Measurements from ENCODE around the gene CNTNAP4. TPM values are rescaled to one million over a fixed set of nuclear protein-coding genes. Genes with fewer than 3 reads are reported as not detected.

The CNTNAP4 gene
- total RNA-seq, 6 experiments from 2014 or later = not detected

DNA sequence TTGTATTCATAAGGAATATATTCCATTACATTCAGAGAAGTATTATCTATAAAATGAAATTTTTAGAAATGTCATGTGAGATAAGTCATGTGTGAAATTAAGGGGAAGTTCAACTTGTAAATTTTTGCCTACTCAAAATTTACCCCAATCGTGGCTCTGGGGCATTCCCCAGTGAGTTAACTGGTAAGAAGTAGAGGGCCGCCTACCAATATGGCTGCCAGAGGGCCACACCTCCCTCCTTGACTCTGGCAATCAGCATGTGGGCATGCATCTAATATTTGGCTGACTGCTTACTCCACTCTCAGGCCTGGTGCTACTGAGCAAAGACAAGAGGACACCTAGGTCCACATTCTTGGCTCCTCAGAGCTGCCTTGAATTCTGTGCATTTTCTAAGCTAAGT lies 39.7 kb upstream of the CNTNAP4 start:
- no peaks in the 10 kb centered on the region for H3K36me3 Mint-ChIP-seq (ENCODE audit: low read depth)
- DNase-seq = no peak
- no peaks in the 10 kb centered on the region for H3K4me1 Mint-ChIP-seq (ENCODE audit: low read depth)
- peaks cover 33% of the 10 kb centered on the region for H3K9me3 Mint-ChIP-seq
- no peaks in the 10 kb centered on the region for H3K27me3 Mint-ChIP-seq (ENCODE audit: insufficient read depth)
- TF ChIP-seq, protein P1, sequence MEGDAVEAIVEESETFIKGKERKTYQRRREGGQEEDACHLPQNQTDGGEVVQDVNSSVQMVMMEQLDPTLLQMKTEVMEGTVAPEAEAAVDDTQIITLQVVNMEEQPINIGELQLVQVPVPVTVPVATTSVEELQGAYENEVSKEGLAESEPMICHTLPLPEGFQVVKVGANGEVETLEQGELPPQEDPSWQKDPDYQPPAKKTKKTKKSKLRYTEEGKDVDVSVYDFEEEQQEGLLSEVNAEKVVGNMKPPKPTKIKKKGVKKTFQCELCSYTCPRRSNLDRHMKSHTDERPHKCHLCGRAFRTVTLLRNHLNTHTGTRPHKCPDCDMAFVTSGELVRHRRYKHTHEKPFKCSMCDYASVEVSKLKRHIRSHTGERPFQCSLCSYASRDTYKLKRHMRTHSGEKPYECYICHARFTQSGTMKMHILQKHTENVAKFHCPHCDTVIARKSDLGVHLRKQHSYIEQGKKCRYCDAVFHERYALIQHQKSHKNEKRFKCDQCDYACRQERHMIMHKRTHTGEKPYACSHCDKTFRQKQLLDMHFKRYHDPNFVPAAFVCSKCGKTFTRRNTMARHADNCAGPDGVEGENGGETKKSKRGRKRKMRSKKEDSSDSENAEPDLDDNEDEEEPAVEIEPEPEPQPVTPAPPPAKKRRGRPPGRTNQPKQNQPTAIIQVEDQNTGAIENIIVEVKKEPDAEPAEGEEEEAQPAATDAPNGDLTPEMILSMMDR (IDR thresholded peaks at IDR 0.05) = no peak
- no peak overlapping the region for H3K4me3 Mint-ChIP-seq
- no peak overlapping the region for H3K27ac Mint-ChIP-seq

DNA sequence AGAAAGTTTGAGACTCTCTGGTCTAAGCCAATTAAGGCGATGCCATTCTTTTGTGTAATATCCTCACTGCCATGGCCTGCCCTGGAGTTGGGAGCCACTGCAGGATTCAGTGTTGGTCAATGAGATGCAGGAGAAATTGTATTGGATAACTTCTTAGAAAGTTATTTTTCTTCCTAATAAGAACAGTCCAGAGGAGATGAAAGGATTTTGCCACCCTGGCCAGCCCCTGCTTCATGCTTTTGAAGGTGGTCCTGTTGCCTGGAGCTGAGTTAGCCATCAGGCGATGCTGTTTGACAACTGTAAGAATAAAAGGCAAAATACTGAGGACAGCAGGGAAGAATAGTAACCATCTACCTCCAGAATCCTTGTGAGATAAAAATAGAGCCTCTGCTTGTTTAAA lies 35.4 kb upstream of the CNTNAP4 start:
- no peaks in the 10 kb centered on the region for H3K4me1 Mint-ChIP-seq (ENCODE audit: low read depth)
- TF ChIP-seq, protein P1 (IDR thresholded peaks at IDR 0.05) = no peak
- no peaks in the 10 kb centered on the region for H3K36me3 Mint-ChIP-seq (ENCODE audit: low read depth)
- peaks cover 36% of the 10 kb centered on the region for H3K9me3 Mint-ChIP-seq
- H3K27ac Mint-ChIP-seq = no peak overlapping the region
- no peak for DNase-seq
- H3K4me3 Mint-ChIP-seq = no peak overlapping the region
- no peaks in the 10 kb centered on the region for H3K27me3 Mint-ChIP-seq (ENCODE audit: insufficient read depth)

DNA sequence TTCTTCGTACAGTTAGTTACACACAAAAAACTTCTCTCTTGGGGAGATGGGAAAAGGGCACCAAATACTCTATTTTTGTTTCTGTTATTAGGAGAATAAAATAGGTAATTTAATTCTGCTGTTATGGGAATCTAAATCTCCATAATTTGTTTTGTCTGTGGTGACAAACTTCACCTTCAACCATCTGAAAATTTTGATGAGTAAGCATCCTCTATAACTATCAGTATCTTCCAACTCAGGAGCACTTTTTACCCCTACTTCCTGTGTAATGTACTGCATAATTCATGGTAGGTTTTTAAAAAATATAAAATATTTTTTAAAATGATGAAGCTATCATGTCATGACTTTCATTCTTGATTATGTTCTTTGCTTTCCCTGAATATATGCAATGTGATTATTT lies 33.6 kb upstream of the CNTNAP4 start:
- H3K4me3 Mint-ChIP-seq = no peak overlapping the region
- no peak overlapping the region for H3K27ac Mint-ChIP-seq

DNA sequence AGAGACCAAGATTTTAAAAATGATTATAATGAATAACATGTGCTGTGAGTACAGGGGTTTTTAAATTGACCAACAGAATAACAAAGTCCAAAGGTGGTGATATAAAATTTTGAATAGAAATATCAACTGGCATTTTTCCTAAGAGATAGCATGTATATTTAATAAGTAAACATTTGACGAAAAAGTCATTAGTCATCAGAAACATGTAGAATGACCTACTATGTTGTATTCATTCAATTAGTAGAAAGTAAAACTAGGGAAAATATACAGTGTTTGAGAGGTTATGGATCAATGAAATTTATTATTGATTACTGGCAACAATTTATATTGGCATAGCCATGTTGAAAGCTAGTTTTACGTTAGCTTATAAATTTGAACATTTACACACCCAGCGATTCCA lies 30.6 kb upstream of the CNTNAP4 start:
- no peaks in the 10 kb centered on the region for H3K4me1 Mint-ChIP-seq (ENCODE audit: low read depth)
- H3K4me3 Mint-ChIP-seq = no peak overlapping the region
- no peaks in the 10 kb centered on the region for H3K36me3 Mint-ChIP-seq (ENCODE audit: low read depth)
- TF ChIP-seq, protein P1 (IDR thresholded peaks at IDR 0.05) = no peak
- H3K27ac Mint-ChIP-seq = no peak overlapping the region
- no peak for DNase-seq
- H3K9me3 Mint-ChIP-seq = peaks cover 32% of the 10 kb centered on the region
- peaks cover 1% of the 10 kb centered on the region; the same call in 1 of the 2 replicates for H3K27me3 Mint-ChIP-seq (ENCODE audit: insufficient read depth)

More for the DNA sequence above, 33.6 kb upstream of the CNTNAP4 start:
- no peak for DNase-seq
- Mint-ChIP-seq H3K27me3 (ENCODE audit: insufficient read depth) (peaks cover 1% of the 10 kb centered on the region; the same call in 1 of the 2 replicates), H3K36me3 (ENCODE audit: low read depth) (no peaks in the 10 kb centered on the region), H3K4me1 (ENCODE audit: low read depth) (no peaks in the 10 kb centered on the region), H3K9me3 (peaks cover 47% of the 10 kb centered on the region)
- TF ChIP-seq, protein P1 (IDR thresholded peaks at IDR 0.05) = no peak

- Mint-ChIP-seq H3K9me3 (peaks cover 54% of the 10 kb centered on the region), H3K27me3 (ENCODE audit: insufficient read depth) (no peaks in the 10 kb centered on the region), H3K4me1 (ENCODE audit: low read depth) (no peaks in the 10 kb centered on the region), H3K4me3 (no peak overlapping the region), H3K36me3 (ENCODE audit: low read depth) (no peaks in the 10 kb centered on the region), H3K27ac (no peak overlapping the region)
- TF ChIP-seq, protein P1 (IDR thresholded peaks at IDR 0.05) = peak; percentile 53
- DNase-seq = no peak
Observed at GRCh38 chr16:76265434-76266045, 11.7 kb upstream of the CNTNAP4 start.

Data from HFFc6 (cell line).